Endodermal cell (in vitro differentiated cells): Measurements from ENCODE around the gene SLC15A3. TPM values are rescaled to one million over a fixed set of nuclear protein-coding genes. Genes with fewer than 3 reads are reported as not detected.
A peak's percentile ranks its signal among the peaks of the same experiment; 100 is the strongest.

Source experiments
- DNase-seq: peaks from one replicate; pipeline ENCODE4 v3.0.0-alpha.2; 2017
- H3K27ac ChIP-seq: 2 replicates; pipeline ENCODE4 v1.5.1; 2013; ENCODE audit warnings: mild to moderate bottlenecking, low read depth, low read length, moderate library complexity
- H3K27me3 ChIP-seq: 2 replicates; pipeline ENCODE4 v1.6.1; 2013; ENCODE audit warnings: mild to moderate bottlenecking, low read length, moderate library complexity; ENCODE audit not compliant: insufficient read depth, control insufficient read depth, poor library complexity, severe bottlenecking
- H3K36me3 ChIP-seq: 2 replicates; pipeline ENCODE4 v1.7.0; 2013; ENCODE audit warnings: mild to moderate bottlenecking, low read length, moderate library complexity; ENCODE audit not compliant: control insufficient read depth, insufficient read depth
- H3K4me1 ChIP-seq: one replicate; pipeline ENCODE4 v1.7.0; 2013; ENCODE audit warnings: low read length; ENCODE audit not compliant: control insufficient read depth, insufficient read depth
- H3K4me3 ChIP-seq: 2 replicates; pipeline ENCODE4 v1.5.1; 2013; ENCODE audit warnings: mild to moderate bottlenecking, low read length, moderate library complexity
- H3K9ac ChIP-seq: 2 replicates; pipeline ENCODE4 v1.6.1; 2013; ENCODE audit warnings: mild to moderate bottlenecking, low read length, moderate library complexity; ENCODE audit not compliant: poor library complexity, severe bottlenecking; ENCODE audit errors: extremely low read depth
- H3K9me3 ChIP-seq: 2 replicates; pipeline ENCODE4 v1.6.1; 2013; ENCODE audit warnings: mild to moderate bottlenecking, low read length, moderate library complexity; ENCODE audit not compliant: control insufficient read depth
- H3K27ac Mint-ChIP-seq: 2 replicates; pipeline ENCODE4 v1.8.0; 2020; ENCODE audit warnings: mixed read lengths
- H3K27me3 Mint-ChIP-seq: 2 replicates; pipeline ENCODE4 v1.8.0; 2021; ENCODE audit warnings: mild to moderate bottlenecking, mixed read lengths; ENCODE audit not compliant: insufficient read depth
- H3K36me3 Mint-ChIP-seq: 2 replicates; pipeline ENCODE4 v1.8.0; 2020; ENCODE audit warnings: low read depth, mixed read lengths
- H3K4me1 Mint-ChIP-seq: 2 replicates; pipeline ENCODE4 v1.8.0; 2020; ENCODE audit warnings: mixed read lengths
- H3K4me3 Mint-ChIP-seq: 2 replicates; pipeline ENCODE4 v1.8.0; 2020; ENCODE audit warnings: mild to moderate bottlenecking, moderate library complexity, mixed read lengths
- H3K9me3 Mint-ChIP-seq: 2 replicates; pipeline ENCODE4 v1.8.0; 2020; ENCODE audit warnings: mild to moderate bottlenecking, mixed read lengths
- WGBS, 2 experiments: methylation state at CpG; one replicate each; pipeline versions ENCODE4 v1.1.5 to v1.1.7; 2013; ENCODE audit warnings: missing lambda C conversion rate in 2 of 2, mixed read lengths in 1 of 2; ENCODE audit not compliant: insufficient coverage in 1 of 2, insufficient read length in 1 of 2; 5-methylcytosine and 5-hydroxymethylcytosine counted together
- total RNA-seq, 2 donors: library from RNA; stranded (reverse); fragmentation: NEBNext Ultra II Directional in 1 of 2; extraction: Animal tissue kit (Norgen Biotek cat#: 25700) in 1 of 2; gene quantifications; 2 replicates in 1 of 2; 3 replicates in 1 of 2; pipeline ENCODE4 v1.2.1, GENCODE V29; 2021
- TF ChIP-seq, protein P1 (sequence below): fragments of 200-600 bp; sonication (generic); conservative IDR thresholded peaks from 2 replicates; pipeline ENCODE4 v1.5.0; 2021; ENCODE audit warnings: antibody characterized with exemption, mild to moderate bottlenecking

Gene SLC15A3
- total RNA-seq, 2 donors from 2014 or later, result 1.4 to 1.6 TPM

DNA sequence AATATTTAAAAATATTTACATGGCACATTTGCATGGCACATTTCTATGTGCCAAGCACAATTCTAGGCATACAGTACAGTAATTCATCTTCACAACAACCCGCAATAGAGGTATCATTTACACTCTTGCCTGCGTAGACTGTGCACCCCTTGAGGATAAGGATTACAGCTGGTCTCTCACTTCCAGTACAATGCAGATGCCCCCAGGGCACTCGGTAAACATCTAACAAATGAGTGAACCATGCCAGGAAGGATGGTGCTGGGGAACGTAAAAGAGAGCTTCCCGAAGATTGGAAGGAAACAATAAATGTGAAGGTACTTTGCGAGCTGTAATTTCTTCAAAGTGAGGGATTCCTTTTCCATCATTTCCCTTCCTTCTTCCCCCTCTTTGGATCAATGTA is 46.9 kb downstream of the SLC15A3 start:
- peaks cover 22% of the 10 kb centered on the region for H3K36me3 Mint-ChIP-seq
- H3K4me3 Mint-ChIP-seq, result peak overlapping the region; percentile 77
- H3K4me1 Mint-ChIP-seq, result peaks cover 14% of the 10 kb centered on the region
- Histone ChIP-seq H3K9ac (no peak overlapping the region), H3K27me3 (peaks cover 20% of the 10 kb centered on the region), H3K4me3 (peak overlapping the region; percentile 90), H3K4me1 (peaks cover 6% of the 10 kb centered on the region), H3K27ac (no peak overlapping the region), H3K36me3 (peaks cover 40% of the 10 kb centered on the region), H3K9me3 (no peaks in the 10 kb centered on the region)
- H3K27me3 Mint-ChIP-seq, result peaks cover 23% of the 10 kb centered on the region
- DNase-seq, result no peak
- H3K27ac Mint-ChIP-seq, result peak overlapping the region; percentile 96
- TF ChIP-seq, protein P1, sequence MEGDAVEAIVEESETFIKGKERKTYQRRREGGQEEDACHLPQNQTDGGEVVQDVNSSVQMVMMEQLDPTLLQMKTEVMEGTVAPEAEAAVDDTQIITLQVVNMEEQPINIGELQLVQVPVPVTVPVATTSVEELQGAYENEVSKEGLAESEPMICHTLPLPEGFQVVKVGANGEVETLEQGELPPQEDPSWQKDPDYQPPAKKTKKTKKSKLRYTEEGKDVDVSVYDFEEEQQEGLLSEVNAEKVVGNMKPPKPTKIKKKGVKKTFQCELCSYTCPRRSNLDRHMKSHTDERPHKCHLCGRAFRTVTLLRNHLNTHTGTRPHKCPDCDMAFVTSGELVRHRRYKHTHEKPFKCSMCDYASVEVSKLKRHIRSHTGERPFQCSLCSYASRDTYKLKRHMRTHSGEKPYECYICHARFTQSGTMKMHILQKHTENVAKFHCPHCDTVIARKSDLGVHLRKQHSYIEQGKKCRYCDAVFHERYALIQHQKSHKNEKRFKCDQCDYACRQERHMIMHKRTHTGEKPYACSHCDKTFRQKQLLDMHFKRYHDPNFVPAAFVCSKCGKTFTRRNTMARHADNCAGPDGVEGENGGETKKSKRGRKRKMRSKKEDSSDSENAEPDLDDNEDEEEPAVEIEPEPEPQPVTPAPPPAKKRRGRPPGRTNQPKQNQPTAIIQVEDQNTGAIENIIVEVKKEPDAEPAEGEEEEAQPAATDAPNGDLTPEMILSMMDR, result no peak
- H3K9me3 Mint-ChIP-seq, result no peaks in the 10 kb centered on the region
- WGBS, 2 experiments, result 69 to 73% methylated on average over 4 to 6 of the region's 6 CpGs

DNA sequence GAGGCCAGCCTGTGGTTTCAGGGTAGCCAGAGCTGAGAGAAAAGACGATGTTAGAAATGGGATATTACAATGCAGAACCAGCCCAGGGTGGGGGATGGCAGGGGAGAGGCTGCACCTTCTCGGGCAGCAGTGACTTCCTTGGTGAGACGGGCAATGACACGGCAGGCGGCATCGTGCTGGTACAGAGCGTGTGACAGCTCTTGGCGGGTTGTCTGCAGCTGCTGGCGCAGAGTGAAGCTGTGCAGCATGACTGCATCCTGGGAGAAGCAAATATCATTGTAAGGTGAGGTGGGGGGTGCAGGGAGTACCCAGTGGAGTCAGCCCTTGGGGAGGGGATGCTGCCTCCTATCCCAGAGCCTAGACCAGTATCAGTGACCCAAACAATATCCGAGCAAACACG is 49.4 kb downstream of the SLC15A3 start:
- H3K36me3 Mint-ChIP-seq, result peaks cover 41% of the 10 kb centered on the region
- Histone ChIP-seq H3K4me3 (no peak overlapping the region), H3K4me1 (peaks cover 6% of the 10 kb centered on the region), H3K27ac (no peak overlapping the region), H3K9ac (no peak overlapping the region), H3K36me3 (peaks cover 59% of the 10 kb centered on the region), H3K9me3 (no peaks in the 10 kb centered on the region), H3K27me3 (no peaks in the 10 kb centered on the region)
- TF ChIP-seq, protein P1, result no peak
- no peak overlapping the region for H3K27ac Mint-ChIP-seq
- peak; percentile 26 for DNase-seq
- H3K9me3 Mint-ChIP-seq, result no peaks in the 10 kb centered on the region
- peaks cover 14% of the 10 kb centered on the region for H3K4me1 Mint-ChIP-seq
- H3K27me3 Mint-ChIP-seq, result peaks cover under 1% of the 10 kb centered on the region
- WGBS, 2 experiments, result 85 to 96% methylated on average over 4 to 11 of the region's 11 CpGs
- H3K4me3 Mint-ChIP-seq, result no peak overlapping the region

DNA sequence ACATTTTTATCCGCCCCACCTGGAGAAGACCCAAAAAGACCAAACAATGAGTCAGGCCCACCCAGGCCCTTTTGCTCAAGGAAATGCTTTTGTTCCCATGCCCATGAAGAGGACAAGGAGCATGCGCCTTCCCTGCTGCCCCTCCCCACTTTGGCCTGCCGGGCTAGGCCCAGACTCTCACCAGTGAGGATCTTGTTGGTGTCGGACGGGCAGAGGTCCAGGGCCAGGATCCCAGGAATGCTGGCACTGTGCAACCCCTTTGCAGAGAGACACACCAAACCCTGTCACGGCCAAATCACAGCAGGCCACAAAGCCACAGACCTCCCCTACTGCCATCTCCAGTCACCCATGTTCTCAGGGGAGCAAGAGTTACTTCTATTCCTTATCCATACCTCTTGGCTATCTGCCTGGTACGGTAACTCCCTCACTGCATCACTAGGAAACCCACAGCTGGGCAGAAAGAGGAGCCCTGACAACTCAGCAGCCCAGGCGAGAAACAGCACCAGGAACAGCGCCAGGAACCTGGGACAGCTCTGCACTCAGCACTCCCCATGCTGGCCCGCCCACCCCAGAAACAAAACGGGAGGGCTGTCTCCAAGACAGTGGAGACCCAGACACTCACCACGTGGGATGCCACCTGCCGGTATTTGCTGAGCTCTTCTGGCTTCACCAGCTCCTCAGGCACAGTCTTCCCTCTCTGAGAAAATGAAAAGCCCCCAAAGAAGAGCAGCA is 51.1 kb downstream of the SLC15A3 start:
- TF ChIP-seq, protein P1, result no peak
- 90 to 100% methylated on average over 4 to 13 of the region's 13 CpGs for WGBS, 2 experiments
- H3K4me3 ChIP-seq, result no peak overlapping the region
- DNase-seq, result peak; percentile 35
- H3K27ac ChIP-seq, result no peak overlapping the region
- Mint-ChIP-seq H3K27ac (no peak overlapping the region), H3K27me3 (no peaks in the 10 kb centered on the region), H3K4me3 (no peak overlapping the region), H3K36me3 (peaks cover 56% of the 10 kb centered on the region), H3K4me1 (peaks cover 9% of the 10 kb centered on the region), H3K9me3 (no peaks in the 10 kb centered on the region)
- H3K9ac ChIP-seq, result no peak overlapping the region
- H3K4me1 ChIP-seq, result peaks cover 6% of the 10 kb centered on the region
- peaks cover 76% of the 10 kb centered on the region for H3K36me3 ChIP-seq
- no peaks in the 10 kb centered on the region for H3K9me3 ChIP-seq
- H3K27me3 ChIP-seq, result no peaks in the 10 kb centered on the region
